Keratinocyte (primary cell): ENCODE measurements around the gene CAPN5.

Experiments
- CTCF ChIP-seq, 3 experiments: IDR thresholded peaks in 1 of 3; conservative IDR thresholded peaks in 1 of 3; optimal IDR thresholded peaks in 1 of 3; 2 replicates in 2 of 3; 3 replicates in 1 of 3; pipeline versions ENCODE3 to v1.5.1; 2011; ENCODE audit warnings: low read length in 3 of 3, mild to moderate bottlenecking in 3 of 3, moderate library complexity in 2 of 3, control low read depth in 1 of 3, inconsistent platforms in 1 of 3; ENCODE audit not compliant: insufficient read depth in 2 of 3; ENCODE audit errors: extremely low read depth in 1 of 3
- EZH2 ChIP-seq: IDR thresholded peaks from one replicate; pipeline ENCODE4 v1.6.1; 2012; ENCODE audit warnings: inconsistent platforms, mild to moderate bottlenecking, low read length, moderate library complexity

DNA sequence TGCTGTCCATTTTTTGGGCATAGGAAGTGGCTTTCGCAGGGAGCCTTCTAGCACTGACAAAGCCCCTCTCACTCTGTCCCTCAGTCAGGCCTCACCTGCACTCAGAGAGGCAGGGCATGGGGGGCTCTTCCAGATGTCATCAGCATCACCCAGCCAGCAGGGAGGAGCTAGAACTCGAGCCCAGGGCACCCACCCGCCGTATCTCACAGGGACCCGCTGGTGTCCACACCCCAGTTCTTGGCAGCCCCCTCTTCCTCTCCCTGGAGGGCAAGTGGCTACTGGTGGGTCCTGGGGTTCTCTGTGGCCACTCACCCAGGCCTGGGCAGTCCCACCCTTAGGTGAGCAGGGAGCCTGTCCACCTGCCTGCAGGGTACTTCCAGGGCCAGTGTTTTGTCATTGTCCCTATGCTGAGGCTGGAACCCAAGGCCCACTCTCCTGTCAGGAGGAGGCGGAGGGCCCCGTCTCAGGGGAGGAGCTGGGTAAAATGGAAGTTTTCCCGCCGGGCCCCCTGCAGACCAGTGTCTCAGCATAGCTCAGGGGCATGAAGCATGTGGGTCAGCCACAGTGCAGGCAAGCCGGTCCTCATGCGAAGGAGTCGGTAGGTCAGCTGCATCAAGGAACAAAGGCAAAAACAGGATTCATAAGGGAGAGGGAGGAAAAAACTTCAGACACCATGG, 83.1 kb downstream of the CAPN5 start:
- TF ChIP-seq CTCF (optimal IDR thresholded peaks at IDR 0.05 in 1 of 3, IDR thresholded peaks at IDR 0.05 in 1 of 3, conservative IDR thresholded peaks at IDR 0.05 in 1 of 3; ENCODE audit: extremely low read depth in 1 of 3, insufficient read depth in 2 of 3, low read length in 3 of 3) (no peak), EZH2 (no peak)
